K562 (cell line): Measurements from ENCODE around the gene OPA3. TPM values are rescaled to one million over a fixed set of nuclear protein-coding genes. Genes with fewer than 3 reads are reported as not detected.

Experiments used
- AFF1 ChIP-seq, 2 experiments: fragments of 450-650 bp; IDR thresholded peaks; 2 replicates each; pipeline ENCODE4 v1.6.1; 2018; ENCODE audit warnings: mild to moderate bottlenecking in 2 of 2, low read depth in 1 of 2; ENCODE audit not compliant: partially characterized antibody in 2 of 2
- CCNT2 ChIP-seq: IDR thresholded peaks from 2 replicates; pipeline ENCODE4 v1.6.1; 2011; ENCODE audit warnings: borderline replicate concordance, low read depth, mild to moderate bottlenecking, moderate library complexity, mixed read lengths, low read length; ENCODE audit not compliant: insufficient read length; ENCODE audit errors: extremely low read depth
- CREB5 ChIP-seq: fragments of 250-450 bp; sonication (Bioruptor Pico); IDR thresholded peaks from 2 replicates; pipeline ENCODE4 v1.5.0; 2020; ENCODE audit warnings: mild to moderate bottlenecking
- KLF1 ChIP-seq: fragments of 450-650 bp; IDR thresholded peaks from 2 replicates; pipeline ENCODE4 v1.6.1; 2016; ENCODE audit warnings: missing genetic modification characterization, missing compliant biosample characterization
- KLF10 ChIP-seq: fragments of 250-450 bp; sonication (Bioruptor Pico); IDR thresholded peaks from 2 replicates; pipeline ENCODE4 v1.6.1; 2021; ENCODE audit warnings: matching md5 sums
- MCM3 ChIP-seq: fragments of 450-650 bp; IDR thresholded peaks from 2 replicates; pipeline ENCODE4 v1.6.1; 2016
- MECOM ChIP-seq: fragments of 250-450 bp; sonication (Bioruptor Pico); IDR thresholded peaks from 2 replicates; pipeline ENCODE4 v1.8.0; 2022; ENCODE audit warnings: inconsistent platforms
- MYNN ChIP-seq, 2 experiments: sonication (generic); formaldehyde crosslinking in 1 of 2; IDR thresholded peaks; 2 replicates each; pipeline versions ENCODE4 v1.5.0 to v1.6.1; 2016 to 2020; ENCODE audit warnings: antibody characterized with exemption in 1 of 2, missing genetic modification reagents in 1 of 2
- NCOA4 ChIP-seq: fragments of 450-650 bp; IDR thresholded peaks from 2 replicates; pipeline ENCODE4 v1.6.1; 2018; ENCODE audit warnings: mild to moderate bottlenecking; ENCODE audit not compliant: partially characterized antibody
- NKRF ChIP-seq: fragments of 450-650 bp; IDR thresholded peaks from 2 replicates; pipeline ENCODE4 v1.6.1; 2016; ENCODE audit warnings: borderline replicate concordance
- NRF1 ChIP-seq, 2 experiments: fragments of 450-650 bp; IDR thresholded peaks in 1 of 2; conservative IDR thresholded peaks in 1 of 2; 2 replicates each; pipeline ENCODE4 v1.6.1; 2014; ENCODE audit warnings: mild to moderate bottlenecking in 2 of 2
- RBM14 ChIP-seq: fragments of 200-400 bp; formaldehyde crosslinking; IDR thresholded peaks from 2 replicates; pipeline ENCODE4 v1.6.1; 2018; ENCODE audit warnings: low read depth, mild to moderate bottlenecking, low read length, moderate library complexity, borderline replicate concordance; ENCODE audit not compliant: insufficient read depth
- SNRNP70 ChIP-seq: fragments of 200-400 bp; formaldehyde crosslinking; optimal IDR thresholded peaks from 2 replicates; pipeline ENCODE3; 2017; ENCODE audit warnings: low read depth, low read length
- TRIM25 ChIP-seq: fragments of 450-650 bp; IDR thresholded peaks from 2 replicates; pipeline ENCODE4 v1.7.0; 2016; ENCODE audit warnings: borderline replicate concordance
- XRCC3 ChIP-seq: fragments of 450-650 bp; IDR thresholded peaks from 2 replicates; pipeline ENCODE4 v1.6.1; 2017; ENCODE audit warnings: mild to moderate bottlenecking, moderate library complexity
- ZBED1 ChIP-seq: IDR thresholded peaks from 2 replicates; pipeline ENCODE4 v1.6.1; 2014
- ZBTB12 ChIP-seq: fragments of 250-450 bp; sonication (Bioruptor Pico); IDR thresholded peaks from 2 replicates; pipeline ENCODE4 v1.4.0; 2020
- ZNF217 ChIP-seq: sonication (generic); formaldehyde crosslinking; IDR thresholded peaks from 2 replicates; pipeline ENCODE4 v1.8.0; 2022; ENCODE audit warnings: mild to moderate bottlenecking, missing genetic modification reagents
- polyA plus RNA-seq, 8 experiments: library from polyadenylated mRNA; depleted of rRNA in 4 of 8; stranded (reverse) in 5 of 8; unstranded in 3 of 8; fragments of >200 nt; fragmentation: Nextera tagmentation in 2 of 8; fragmentation: Illumina TruSeq in 1 of 8; extraction: Ambion mirVana in 2 of 8; extraction: Trizol in 1 of 8; gene quantifications; 2 replicates each; pipeline versions ENCODE4 v1.2.1 to v1.2.3, GENCODE V29; 2011 to 2014; ENCODE audit warnings: inconsistent platforms in 1 of 8, missing spikeins in 1 of 8
- total RNA-seq, 7 experiments: library from RNA; depleted of rRNA in 6 of 7; stranded (reverse); fragments of >200 nt in 6 of 7; fragmentation: Illumina TruSeq in 2 of 7; extraction: Trizol in 2 of 7; gene quantifications; 2 replicates each; pipeline versions ENCODE4 v1.2.1 to v1.2.3, GENCODE V29; 2011 to 2021; ENCODE audit warnings: low replicate concordance in 1 of 7

Gene OPA3
- total and polyA plus RNA-seq, 9 of the 15 experiments (the other 6 are each of a cell fraction or from before 2014, with no cell fraction given): 1.4 to 18.8 (median 9.0) TPM

GRCh38 chr19:45591004-45591637 lies 6.5 kb upstream of the OPA3 start (continued):
- no peak for TF ChIP-seq MYNN (IDR thresholded peaks at IDR 0.05)
- no peak for TF ChIP-seq MYNN (CRISPR knock-in tag; IDR thresholded peaks at IDR 0.05)
- no peak for TF ChIP-seq MECOM (CRISPR knock-in tag)
- TF ChIP-seq AFF1 (IDR thresholded peaks at IDR 0.05; ENCODE audit: low read depth in 1 of 2, partially characterized antibody in 2 of 2): no peak
- TF ChIP-seq CREB5 (CRISPR knock-in tag): no peak
- TF ChIP-seq SNRNP70: no peak
- TF ChIP-seq TRIM25: no peak
- no peak for TF ChIP-seq CCNT2
- no peak for TF ChIP-seq RBM14
- no peak for TF ChIP-seq KLF1 (tag)
- TF ChIP-seq MCM3: no peak
- TF ChIP-seq NRF1 (conservative IDR thresholded peaks at IDR 0.05 in 1 of 2, IDR thresholded peaks at IDR 0.05 in 1 of 2): no peak
- TF ChIP-seq XRCC3: no peak
- no peak for TF ChIP-seq NCOA4
- TF ChIP-seq ZNF217: no peak
- TF ChIP-seq KLF10 (CRISPR knock-in tag): no peak
- TF ChIP-seq NKRF: no peak
- TF ChIP-seq ZBTB12: no peak
- TF ChIP-seq ZBED1: no peak
